Cortex of kidney (tissue), 1 donor: Measurements from ENCODE around the gene YES1.
"Not testable (repeated sequence)": the region's sequence is repeated elsewhere in the genome, so short reads cannot be mapped to it uniquely, and the experiment has no call there.

Experiments
- DNase-seq: peaks from one replicate; lab custom pipeline; 2025; lab: John Stamatoyannopoulos, UW

YES1 gene

GRCh38 chr18:784470-785172, 27.4 kb downstream of the YES1 start:
- DNase-seq, result no peak

DNA sequence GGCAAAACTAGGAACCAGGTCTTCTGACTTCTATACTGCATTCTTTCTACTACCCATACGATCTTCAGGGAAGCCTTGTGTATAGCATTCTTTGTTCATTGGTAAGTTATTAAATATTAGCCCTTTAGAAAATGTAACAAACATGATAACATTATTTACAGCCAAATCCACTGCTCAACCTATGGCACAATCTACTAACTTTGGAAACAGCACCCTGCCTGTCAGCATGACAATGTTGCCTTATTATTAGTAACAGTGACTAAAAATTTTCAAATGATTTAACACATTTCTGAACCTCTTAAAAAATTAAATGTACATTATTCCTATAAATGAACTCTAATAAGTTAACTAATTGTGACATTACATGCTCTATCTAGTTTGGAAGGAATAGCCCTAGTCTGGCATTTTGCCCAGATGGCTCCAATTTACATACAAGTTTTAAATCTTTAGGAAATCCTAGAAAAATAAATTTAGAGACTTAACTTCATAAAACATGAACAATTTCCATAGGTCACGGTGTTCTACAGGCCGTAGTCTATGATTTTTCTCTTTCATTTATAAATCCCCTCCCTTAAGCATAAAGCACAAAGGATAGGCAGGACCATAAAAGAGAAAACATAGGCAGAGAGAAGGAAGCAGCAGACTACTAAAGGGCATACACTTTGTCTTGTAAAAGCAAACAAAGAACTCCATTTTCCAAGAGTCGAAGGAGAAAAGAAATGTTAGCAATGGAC, 33.7 kb downstream of the YES1 start:
- DNase-seq, result no peak

DNA sequence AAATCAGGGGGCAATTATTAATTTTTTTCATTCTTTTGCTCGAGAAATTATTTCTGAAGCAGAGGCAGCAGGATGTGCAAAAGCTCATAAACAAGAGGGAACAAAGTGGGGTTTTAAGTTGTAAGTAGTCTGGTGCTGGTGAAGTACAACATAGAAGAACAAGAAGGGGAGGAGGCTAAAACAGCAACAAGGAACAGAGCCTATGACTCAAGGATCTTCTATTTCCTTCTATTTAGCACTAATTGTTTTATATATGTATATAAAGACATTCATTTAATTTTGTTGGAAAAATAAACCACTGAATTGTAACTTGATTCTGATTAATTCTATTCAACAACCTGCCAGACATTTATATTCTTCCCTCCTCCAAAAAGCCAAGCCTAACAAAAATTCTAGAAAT, 35.0 kb downstream of the YES1 start:
- no peak for DNase-seq

DNA sequence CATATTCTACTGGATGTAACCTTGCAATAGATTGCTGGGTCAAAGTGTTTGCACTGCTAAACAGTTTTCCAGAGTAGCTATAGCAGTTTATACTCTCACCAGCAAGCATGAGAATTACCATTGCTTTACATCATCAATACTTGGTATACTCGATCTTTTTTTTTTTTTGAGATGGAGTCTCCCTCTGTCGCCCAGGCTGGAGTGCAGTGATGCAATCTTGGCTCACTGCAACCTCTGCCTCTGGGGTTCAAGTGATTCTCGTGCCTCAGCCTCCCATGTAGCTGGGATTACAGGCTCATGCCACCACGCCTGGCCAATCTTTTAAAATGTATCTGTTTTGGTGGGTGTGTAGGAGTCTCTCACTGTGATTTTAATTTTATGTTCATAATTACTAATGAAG, 36.0 kb downstream of the YES1 start:
- not testable (repeated sequence) for DNase-seq

DNA sequence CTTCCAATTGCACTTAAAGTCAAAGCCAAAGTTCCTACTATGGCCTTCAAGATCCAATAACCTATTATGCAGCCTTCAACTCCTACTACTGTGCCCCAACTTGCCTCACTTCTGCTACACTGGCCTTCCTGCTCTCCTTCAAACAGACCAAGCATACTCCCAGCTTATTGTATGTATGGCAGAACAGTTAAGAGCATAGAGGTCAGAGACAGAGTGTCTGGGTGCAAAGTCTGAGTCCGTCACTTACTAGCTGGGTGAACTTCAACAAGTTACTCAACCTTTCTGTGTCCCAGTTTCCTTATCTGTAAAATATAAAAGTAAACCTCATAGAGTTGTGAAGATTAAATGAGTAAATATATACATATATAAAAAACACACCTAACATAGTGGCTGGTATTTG, 37.2 kb downstream of the YES1 start:
- DNase-seq, result no peak

GRCh38 chr18:773980-774624, 37.9 kb downstream of the YES1 start:
- DNase-seq, result no peak

GRCh38 chr18:770583-770961, 41.5 kb downstream of the YES1 start:
- no peak for DNase-seq

- DNase-seq, result no peak
Observed at GRCh38 chr18:767961-768360, 44.1 kb downstream of the YES1 start.

DNA sequence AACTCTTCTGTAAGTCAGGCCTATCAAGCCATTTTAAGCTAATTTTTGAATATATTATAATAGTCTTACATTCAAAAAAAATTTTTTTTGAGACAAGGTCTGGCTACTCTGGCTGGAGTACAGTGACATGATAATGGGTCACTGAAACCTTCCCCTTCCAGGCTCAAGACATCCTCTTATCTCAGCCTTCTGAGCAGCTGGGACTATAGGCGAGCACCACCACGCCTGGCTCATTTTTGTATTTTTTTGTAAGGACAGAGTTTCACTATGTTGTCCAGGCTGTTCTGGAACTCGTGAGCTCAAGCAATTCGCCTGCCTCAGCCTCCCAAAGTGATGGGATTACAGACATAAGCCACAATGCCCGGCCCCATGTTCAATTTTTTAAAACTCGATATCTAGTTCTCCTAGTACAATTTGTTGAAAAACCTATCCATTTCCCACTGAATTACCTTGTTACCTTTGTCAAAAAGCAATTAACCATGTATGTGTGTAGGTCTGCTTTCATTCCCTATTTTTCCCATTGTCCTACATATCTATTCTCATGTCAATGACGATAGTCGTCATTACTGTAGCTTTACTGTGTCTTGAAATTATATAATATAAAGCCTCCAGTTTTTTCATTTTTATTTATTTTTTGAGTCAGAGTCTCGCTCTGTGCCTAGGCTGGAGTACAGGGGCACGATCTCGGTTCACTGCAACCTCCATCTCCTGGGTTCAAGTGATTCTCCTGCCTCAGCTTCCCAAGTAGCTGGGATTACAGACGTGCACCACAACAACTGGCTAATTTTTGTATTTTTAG, 44.8 kb downstream of the YES1 start:
- no peak for DNase-seq

DNA sequence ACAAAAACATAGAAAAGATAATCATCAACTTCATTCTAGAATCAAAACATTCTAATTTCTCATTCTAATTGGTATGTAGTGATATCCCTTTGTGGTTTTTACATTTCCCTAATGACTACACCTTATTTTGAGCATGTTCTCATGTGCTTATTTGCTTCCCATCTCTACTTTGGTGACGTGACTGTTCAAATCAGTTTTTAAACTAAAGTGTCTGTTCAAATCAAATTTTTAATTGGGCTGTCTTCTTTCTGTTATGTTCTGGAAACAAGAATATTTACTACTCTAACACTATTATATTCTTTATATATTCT, 45.5 kb downstream of the YES1 start:
- DNase-seq, result no peak

DNA sequence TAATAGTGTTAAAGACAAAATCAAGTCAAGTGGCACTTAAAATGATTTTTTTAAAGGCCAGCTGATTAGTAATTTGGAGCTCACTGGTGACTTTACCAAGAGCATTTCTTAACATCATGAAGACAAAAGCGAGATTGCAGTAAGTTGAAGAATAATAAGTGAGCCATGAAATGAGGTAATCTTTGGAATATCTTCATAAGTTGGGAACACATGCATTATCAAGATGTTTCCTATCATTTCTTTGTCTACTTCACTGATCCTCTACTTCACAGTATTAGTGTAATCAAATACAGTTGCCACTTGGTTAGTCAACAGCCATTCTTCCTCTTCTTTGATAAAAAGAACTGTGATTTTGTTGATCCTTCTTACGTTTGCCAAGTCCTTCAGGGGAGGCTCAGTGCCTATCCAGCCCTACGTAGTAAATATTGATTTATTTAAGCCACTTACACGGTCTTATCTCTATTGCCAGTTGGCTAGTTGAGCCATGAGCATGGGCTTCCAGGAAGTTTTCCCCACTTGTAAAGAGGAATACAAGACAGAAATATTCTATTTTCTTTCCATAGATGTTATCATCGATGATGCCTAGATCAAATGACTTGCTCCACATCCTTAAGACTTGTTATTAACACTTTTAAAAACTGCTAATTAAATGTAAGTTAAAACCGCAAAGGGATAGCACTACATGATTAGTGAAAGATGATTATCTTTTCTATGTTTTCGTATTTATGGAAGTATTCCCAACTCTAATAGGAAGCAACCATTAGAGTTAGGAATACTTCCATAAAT, 46.1 kb downstream of the YES1 start:
- no peak for DNase-seq

- not testable (repeated sequence) for DNase-seq
Observed at GRCh38 chr18:759864-760263, 52.2 kb downstream of the YES1 start.

GRCh38 chr18:755506-755905, 56.5 kb downstream of the YES1 start:
- DNase-seq, result no peak

- no peak for DNase-seq
Observed at GRCh38 chr18:754656-755055, 57.4 kb downstream of the YES1 start.

DNA sequence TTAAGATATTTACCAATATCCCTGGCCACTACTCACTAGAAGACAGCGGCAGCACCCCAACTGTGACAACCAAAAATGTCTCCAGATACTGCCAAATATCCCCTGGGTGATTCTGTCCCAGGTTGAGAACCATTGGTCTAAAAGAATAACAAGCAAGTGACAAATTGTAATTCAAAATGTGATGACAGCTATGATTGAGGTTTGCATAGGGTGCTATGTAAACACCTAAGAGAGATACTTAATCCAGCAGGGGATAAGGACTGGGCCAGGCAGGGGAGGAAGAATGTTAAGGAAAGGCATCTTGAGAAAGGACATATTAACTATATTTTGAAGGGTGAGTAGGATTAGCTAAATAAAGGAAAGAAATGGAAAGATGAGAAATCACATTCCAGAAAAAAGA, 61.6 kb downstream of the YES1 start:
- no peak for DNase-seq

DNA sequence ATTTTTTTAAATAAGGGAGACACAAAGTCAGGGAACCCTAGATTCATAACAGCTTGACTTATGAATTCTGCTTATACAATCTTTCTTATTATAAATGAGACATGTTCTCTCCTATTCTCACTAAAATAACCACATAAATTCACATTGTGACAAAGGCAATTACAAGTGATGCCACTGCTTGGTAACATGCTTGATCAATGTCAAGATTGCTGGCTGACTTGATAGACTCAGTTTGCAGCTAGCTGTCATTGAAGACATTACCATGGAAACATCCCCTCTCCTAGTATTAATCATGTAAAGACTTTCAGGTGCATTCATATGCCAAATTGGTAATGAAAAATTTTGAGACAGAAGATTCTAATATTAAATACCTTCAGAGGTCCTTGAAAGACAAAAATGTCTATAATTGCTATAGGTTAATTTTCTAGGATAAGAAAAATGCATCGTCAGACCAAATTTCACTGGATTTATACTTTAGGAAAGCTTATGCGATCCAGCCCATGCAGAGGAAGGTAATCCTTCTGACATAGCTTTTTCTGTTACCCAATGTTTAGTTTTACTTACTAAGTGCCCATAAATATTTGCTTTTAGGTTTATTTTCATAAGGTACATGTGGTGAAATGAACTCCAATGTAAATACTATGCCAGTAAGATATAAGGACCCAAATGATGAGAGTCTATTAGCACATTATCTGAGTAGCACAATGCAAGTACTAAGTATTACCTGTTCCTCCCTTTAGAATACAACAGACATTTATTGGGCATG, 67.0 kb downstream of the YES1 start:
- DNase-seq, result no peak

DNA sequence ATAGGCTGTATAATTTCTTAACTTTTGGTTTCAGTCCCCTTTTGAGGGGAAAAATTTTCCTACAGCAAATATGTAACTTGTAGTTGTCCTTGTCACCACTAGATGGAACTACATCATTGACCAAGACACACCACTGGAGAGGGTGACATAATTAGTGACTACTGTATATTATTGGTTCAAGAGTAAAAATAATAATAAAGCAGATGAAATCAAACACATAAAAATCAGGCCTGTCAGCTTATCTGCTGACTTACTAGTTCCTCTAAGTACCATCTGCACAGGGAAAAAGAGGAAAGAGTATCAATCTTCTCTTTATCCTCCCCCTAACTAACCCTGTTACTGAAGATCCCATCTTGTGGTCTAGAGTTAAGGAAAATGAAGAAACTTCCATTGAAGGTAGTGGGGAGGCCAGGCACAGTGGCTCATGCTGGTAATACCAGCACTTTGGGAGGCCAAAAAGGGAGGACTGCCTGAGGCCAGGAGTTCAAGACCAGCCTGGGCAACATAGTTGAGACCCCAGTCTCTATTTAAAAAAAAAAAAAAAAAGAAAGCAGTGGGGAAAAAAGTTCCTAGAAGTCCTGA, 70.0 kb downstream of the YES1 start:
- DNase-seq, result no peak

DNA sequence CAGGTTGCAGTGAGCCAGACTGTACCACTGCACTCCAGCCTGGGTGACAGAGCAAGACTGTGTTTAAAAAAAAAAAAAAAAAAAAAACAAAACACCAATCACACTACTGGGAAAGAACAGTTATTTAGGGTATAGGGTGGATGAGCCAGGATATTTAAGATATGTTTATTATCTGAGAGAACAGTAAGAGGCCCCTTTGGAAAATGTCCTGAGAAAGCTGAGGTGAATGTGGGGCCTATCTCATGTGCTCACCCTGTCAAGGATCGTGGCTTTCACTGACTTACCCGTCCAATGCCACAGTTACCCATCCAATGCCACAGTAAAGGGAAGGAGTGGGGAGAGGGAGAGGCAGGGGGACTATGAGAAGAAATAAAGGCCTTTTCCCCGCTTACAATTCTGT, 79.7 kb downstream of the YES1 start:
- no peak for DNase-seq

DNA sequence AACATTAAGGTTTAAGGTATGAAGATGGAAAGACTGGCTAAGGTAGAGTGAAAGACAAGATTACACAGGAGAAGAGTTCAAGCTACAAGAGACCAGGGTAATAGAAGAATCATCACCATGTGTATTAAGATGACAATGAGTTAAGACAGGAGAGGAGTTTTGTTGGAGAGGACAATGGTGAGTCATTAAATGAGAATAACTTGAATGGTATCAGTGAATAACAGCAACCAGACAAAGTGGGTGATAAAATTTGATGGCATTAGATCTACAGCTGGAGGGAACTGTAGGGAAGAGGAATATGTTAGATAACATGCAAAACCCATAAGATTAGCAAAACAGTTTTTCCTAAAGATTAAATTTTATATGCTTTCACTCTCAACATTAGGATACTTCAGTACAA, 80.9 kb downstream of the YES1 start:
- DNase-seq, result no peak

GRCh38 chr18:730692-731091, 81.3 kb downstream of the YES1 start:
- no peak for DNase-seq

- DNase-seq, result not testable (repeated sequence)
Observed at GRCh38 chr18:730120-730519, 81.9 kb downstream of the YES1 start.
